ENCODE data around the gene GOLT1A.

GOLT1A gene

GRCh38 chr1:204204944-204205343 lies 8.8 kb downstream of the GOLT1A start:
- TF ChIP-seq, protein P1, sequence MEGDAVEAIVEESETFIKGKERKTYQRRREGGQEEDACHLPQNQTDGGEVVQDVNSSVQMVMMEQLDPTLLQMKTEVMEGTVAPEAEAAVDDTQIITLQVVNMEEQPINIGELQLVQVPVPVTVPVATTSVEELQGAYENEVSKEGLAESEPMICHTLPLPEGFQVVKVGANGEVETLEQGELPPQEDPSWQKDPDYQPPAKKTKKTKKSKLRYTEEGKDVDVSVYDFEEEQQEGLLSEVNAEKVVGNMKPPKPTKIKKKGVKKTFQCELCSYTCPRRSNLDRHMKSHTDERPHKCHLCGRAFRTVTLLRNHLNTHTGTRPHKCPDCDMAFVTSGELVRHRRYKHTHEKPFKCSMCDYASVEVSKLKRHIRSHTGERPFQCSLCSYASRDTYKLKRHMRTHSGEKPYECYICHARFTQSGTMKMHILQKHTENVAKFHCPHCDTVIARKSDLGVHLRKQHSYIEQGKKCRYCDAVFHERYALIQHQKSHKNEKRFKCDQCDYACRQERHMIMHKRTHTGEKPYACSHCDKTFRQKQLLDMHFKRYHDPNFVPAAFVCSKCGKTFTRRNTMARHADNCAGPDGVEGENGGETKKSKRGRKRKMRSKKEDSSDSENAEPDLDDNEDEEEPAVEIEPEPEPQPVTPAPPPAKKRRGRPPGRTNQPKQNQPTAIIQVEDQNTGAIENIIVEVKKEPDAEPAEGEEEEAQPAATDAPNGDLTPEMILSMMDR (IDR thresholded peaks at IDR 0.05; ENCODE audit: low read depth, low read length), result no peak

DNA sequence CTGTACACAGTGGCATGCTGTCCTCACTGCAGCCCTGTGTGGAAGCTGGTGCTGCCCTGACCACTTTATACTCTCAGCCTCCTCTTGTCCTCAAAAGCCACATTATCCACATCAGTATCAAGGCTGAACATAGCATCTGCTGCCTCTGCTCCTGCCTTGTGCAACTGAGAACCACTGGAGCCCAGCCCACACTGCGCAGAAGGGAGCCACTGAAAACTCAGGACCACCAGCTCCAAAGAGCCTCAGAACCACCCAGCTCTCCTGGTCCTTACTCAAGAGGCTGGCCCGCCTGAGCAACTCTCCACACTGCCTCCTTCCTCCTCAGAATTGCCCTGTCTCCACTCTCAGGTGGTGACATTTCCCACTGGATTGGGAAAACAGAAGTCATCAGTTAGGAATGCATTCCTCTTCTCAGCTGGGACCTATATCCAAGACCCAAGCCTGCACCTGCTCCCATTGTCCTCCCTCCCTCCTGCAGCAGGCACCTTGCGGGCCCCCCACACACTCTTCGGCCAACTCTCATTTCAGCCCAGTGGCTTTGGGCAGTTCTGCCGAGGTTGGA lies 10.5 kb downstream of the GOLT1A start:
- TF ChIP-seq, protein P1 (IDR thresholded peaks at IDR 0.05; ENCODE audit: low read depth, low read length), result no peak
- DNase-seq (ENCODE audit: extremely low read depth, low read depth), result no peak

More at GRCh38 chr1:204204944-204205343, 8.8 kb downstream of the GOLT1A start:
- DNase-seq (ENCODE audit: extremely low read depth, low read depth), result no peak

DNA sequence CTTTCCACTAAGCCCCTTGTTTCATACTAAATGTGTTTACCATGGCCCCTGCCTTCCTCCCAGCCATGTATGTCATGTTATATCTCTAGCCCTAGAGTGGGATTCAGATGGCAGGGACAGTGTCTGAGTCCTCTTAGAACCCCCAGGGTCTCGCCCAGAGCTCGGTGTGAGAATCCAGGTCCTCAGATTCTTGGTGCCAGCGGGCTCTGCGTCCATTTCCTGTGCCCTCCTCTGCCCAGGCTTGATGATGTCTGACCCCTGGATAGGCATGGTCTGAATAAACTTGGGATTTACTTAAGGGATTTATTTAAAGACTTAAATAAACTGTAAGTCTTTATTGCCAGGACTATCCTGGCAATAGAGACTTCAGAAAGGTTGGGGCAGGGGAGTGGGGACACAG lies 11.3 kb downstream of the GOLT1A start:
- no peak for DNase-seq (ENCODE audit: extremely low read depth, low read depth)
- TF ChIP-seq, protein P1 (IDR thresholded peaks at IDR 0.05; ENCODE audit: low read depth, low read length), result no peak

GRCh38 chr1:204201348-204202040 lies 12.3 kb downstream of the GOLT1A start:
- TF ChIP-seq, protein P1 (IDR thresholded peaks at IDR 0.05; ENCODE audit: low read depth, low read length), result no peak

GRCh38 chr1:204199579-204199978 lies 14.2 kb downstream of the GOLT1A start:
- no peak for DNase-seq (ENCODE audit: extremely low read depth, low read depth)
- TF ChIP-seq, protein P1 (IDR thresholded peaks at IDR 0.05; ENCODE audit: low read depth, low read length), result no peak

More at GRCh38 chr1:204201348-204202040, 12.3 kb downstream of the GOLT1A start:
- DNase-seq (ENCODE audit: extremely low read depth, low read depth), result no peak

DNA sequence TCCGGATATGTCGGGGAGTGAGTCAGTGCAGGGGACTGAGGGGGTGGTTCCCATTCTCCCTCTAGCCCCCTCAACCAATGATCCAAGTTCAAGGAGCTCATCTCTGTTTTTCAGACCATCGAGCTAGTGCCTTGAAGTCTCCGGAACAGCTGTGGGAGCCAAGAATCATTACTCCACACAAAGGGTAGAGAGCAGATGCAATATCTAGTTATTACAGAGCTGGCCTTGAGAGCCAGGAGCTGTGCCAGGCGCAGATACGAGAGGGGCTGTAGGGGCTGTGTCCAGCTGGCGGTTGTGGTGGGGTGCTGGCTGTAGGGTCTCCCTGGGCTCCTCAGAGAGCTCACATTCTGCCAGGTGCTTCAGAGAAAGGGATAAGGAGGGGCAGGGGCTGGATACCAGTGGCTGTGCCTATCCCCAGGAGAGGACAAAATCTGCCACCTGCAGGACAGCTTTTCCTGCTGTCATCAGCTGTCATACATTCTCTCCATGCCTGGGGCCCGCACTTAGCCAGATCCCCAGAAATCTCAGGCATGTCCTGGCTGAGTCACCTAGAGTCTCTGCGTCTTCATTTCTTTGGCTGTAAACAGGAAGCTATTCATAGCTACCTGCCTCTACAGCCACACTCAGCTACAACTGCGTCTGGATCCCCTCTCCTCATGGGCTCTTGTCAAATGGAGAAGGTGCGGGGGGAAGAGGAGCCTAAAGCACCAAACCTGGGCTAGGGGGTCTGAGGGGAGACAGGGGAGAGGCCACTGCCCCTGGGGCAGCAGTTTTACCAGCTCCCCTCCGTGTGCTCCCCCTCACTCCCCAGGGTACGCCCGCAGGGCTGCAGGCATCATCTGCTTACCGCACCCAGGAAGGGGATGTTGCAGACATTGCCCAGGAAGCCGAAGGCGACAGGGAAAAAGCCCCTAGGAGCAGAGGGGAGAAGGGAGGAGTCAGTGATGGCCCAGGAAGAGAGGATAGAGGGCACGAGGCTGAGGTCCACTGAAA lies 15.1 kb downstream of the GOLT1A start:
- DNase-seq (ENCODE audit: extremely low read depth, low read depth), result no peak
- TF ChIP-seq, protein P1 (IDR thresholded peaks at IDR 0.05; ENCODE audit: low read depth, low read length), result no peak
